Endometrial microvascular endothelial cells (primary cell): Measurements from ENCODE around the gene LRP8. TPM values are rescaled to one million over a fixed set of nuclear protein-coding genes. Genes with fewer than 3 reads are reported as not detected.

Source experiments
- in situ Hi-C: cut with HindIII; loops from 2 replicates; pipeline ENCODE4 v1.10.0; 2017; ENCODE audit warnings: low sequenced_read_pairs, low pct_unique_long_range_greater_than_20kb; ENCODE audit errors: inconsistent ontology term
- total RNA-seq: library from RNA; depleted of rRNA; stranded (reverse); fragments of >200 nt; gene quantifications from one replicate; pipeline ENCODE4 v1.2.3, GENCODE V29; 2015; ENCODE audit errors: inconsistent ontology term

LRP8 gene
- total RNA-seq, 1 donor from 2014 or later, result 44.5 TPM

DNA sequence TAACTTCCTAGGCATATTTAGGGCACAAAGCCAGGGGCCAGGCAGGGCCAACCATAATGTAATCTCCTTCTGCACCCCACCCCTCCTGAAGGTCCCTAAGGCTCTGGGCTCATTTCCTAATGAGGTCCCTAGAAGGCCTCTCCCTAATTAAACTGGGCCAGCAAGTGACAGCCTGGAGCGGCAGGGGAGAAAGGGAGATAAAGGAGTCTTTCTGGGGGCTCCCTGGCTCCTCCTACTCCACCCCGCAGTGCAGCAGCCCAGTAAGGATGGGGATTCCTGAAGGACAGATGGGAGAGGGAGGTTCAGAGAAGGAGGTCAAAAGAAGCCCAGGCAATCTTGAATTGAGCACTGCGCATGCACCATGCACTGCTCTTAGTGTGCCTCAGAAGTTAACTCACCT is 12.8 kb downstream of the LRP8 start:
- in situ Hi-C loops, result no loop called here

GRCh38 chr1:53314606-53315005 is 13.3 kb downstream of the LRP8 start:
- in situ Hi-C loops, result no loop called here

GRCh38 chr1:53314096-53314495 is 13.8 kb downstream of the LRP8 start:
- in situ Hi-C loops, result no loop called here

- in situ Hi-C loops, result no loop called here
These were observed 14.3 kb downstream of the LRP8 start for GRCh38 chr1:53313556-53313955.

GRCh38 chr1:53311702-53312305 is 16.1 kb downstream of the LRP8 start:
- in situ Hi-C loops, result no loop called here

- in situ Hi-C loops, result no loop called here
These were observed 16.8 kb downstream of the LRP8 start for GRCh38 chr1:53310847-53311681.

GRCh38 chr1:53309802-53310201 is 18.1 kb downstream of the LRP8 start:
- in situ Hi-C loops, result no loop called here

DNA sequence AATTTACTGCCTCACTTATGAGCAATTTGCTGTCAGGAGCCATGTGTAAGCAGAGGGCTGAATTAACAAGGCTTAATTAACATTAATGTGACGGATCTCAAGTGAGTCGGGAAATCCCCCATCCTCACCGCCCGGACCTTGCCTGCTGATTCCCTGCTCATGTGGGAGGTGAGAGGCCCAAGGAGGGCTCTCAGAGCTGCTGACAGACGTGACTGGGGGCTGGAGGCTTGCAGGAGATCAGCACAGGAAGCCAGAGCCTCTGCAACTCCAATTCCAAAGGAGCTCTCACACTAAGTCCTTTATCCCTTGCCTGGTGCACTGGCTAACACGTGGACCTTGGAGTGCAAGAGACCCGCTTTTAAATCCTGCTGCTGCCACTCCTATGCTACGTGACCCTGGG is 19.4 kb downstream of the LRP8 start:
- in situ Hi-C loops, result no loop called here

GRCh38 chr1:53307037-53307436 is 20.8 kb downstream of the LRP8 start:
- in situ Hi-C loops, result no loop called here

DNA sequence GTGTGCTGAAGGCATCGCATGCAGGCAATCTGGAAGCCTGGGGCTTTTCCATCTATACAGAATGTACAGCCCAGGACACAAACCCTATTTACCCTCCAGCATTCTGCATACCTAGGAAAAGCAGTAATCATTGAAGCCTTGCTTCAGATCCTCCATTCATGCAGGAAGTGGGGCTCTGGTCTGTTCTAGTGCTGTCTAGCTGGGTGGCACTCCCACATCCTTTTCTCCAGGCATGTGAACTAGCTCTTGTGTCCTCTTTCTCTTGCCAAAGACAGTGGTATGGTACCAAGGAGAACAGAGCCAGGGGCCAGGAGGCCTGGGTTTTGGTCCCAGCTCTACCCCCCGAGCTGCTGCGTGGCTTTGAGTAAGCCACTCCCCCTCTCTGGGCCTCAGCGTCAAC is 21.7 kb downstream of the LRP8 start:
- in situ Hi-C loops, result no loop called here

- in situ Hi-C loops, result no loop called here
These were observed 22.2 kb downstream of the LRP8 start for GRCh38 chr1:53305650-53306049.

DNA sequence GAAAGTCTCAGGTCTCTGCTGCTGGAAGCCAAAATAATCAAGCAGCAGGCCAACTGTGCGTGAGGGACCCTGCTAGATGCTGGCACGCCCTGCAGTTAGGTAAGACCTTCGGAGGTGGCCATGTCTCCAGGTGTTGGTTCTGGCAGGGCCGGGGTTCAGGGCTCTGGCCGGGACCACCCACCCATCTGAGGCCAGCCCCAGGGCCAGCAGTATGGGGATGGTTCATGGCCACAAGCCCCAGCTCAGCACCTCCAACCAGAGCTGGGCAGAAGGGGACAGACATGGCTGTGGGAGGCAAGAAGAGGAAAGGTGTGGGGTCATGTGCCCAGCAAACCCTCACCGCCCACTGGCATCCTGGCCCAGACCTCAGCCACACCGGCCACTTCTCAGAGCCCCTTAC is 23.3 kb downstream of the LRP8 start:
- in situ Hi-C loops, result no loop called here

DNA sequence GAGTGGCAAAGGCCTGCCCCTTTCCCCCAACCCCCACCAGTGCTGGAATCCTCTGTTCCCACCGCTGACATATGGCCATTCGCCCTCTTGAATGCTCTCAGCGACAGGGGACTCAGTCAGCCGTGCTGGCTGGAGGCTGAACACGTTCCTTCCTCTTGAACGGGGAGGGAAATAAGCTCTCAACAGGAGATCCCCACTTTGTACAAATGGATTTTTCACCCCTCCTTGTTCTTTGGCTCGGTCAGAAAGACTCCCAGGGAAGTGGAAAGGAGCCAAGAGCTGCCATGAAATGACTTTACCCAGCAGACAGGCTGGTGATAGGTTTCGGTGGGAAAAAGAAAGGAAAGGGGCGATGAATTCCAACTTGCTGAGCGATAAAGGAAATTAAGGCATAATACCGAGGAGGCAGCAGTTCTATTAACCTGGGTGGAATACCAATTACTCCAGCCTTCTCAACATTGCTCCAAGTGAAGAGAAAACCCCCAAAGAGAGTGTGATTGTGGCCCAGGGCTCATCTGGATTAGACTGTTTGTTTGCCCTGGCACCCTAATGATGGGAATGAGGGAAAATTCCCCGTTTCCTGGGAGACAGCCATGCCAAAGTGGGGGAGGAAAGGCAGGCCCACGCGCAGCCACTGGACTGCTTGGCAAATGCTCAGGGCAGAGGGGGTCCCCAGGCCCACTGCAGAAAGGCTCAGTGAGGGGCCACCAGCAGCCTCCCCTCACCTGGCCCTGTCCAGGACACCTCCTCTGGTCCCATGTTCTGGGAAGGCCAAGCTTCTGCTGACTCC is 23.9 kb downstream of the LRP8 start:
- in situ Hi-C loops, result no loop called here

DNA sequence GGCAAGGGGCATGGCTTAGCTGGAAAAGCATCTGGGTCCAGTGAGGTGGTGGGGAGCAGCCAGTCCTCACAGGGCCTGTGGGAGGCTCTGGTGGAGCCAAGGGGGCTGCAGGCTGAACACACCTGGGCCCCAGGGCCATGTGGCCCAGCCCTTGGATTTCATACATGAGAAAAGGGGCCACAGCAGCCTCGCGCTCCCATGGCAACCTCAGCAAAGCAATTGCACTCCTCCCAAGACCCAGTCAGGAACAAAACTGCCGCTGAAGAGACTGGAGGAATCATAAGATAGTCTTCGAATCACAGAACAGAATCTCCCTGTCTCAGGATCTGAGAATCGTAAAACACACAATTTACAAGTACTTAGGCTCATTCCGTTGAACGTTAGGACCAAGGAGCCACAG is 24.6 kb downstream of the LRP8 start:
- in situ Hi-C loops, result no loop called here

DNA sequence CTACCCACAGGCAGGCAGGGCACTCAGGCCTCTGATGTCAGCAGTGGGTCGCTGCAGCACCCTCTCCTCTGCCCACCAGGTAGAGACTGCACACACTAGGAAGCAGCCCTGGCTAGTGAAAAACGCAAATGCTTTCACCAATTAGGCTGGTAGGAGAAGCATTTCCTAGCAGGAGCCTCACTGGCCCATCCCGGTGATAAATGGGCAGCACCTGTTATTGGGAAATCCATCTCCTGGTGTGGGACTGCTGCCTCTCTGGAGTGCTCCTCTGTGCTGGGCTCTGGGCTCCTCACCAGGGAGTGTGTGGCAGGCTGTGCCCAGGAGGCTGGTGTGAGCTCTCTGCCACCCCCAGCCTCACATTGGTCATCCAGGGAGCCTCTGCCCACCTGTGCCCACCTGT is 28.6 kb downstream of the LRP8 start:
- in situ Hi-C loops, result no loop called here

GRCh38 chr1:53298045-53298637 is 29.7 kb downstream of the LRP8 start:
- in situ Hi-C loops, result no loop called here

DNA sequence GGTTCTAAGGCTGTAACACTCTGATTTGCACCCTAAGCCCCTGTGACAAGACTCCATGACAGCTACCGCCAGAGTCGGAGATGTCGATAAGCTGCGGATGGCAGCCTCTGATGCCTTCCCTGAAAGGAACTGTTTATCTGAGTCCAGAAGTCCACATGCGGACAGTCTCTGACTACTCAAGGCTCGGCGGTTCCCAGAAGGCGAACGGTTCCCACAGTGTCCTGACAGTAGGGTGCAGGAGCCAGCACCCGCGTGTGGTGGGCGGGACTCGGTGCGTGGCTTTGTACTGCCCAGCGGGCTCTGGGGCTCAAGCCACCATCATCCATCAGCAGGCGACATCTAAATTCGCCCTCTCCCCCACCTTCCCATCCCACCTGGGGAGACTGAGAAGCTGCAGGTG is 30.7 kb downstream of the LRP8 start:
- in situ Hi-C loops, result no loop called here

DNA sequence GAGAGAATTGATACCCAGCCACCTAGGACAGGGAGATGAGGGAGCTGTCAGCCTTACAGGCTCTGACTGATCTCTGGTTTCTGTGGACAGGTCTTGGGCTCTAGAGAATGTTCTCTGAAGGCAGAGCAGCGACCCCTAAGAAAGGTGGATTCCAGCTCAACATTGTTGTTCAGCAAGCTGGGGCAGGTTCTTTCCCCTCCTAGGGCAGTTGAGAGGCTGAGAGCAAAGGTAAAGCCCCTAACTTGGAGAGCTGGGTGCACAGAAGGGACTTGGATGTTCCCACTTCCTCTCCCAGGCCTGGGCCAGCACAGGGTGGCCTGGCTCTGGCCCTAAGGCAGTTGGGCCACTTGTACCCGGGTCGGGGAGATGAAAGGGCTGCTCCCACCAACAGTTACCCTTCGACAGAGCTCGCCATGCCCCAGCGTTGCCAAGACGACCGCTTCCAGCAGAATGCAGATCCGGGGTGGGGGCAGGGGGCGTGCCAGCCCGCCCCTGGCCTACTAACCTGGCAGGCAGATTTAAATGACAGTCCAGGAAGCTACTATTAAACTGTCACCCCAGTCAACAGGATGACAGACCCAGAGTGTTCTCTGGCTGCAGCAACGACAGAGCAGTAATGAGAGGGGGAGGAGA is 31.6 kb downstream of the LRP8 start:
- in situ Hi-C loops, result no loop called here

DNA sequence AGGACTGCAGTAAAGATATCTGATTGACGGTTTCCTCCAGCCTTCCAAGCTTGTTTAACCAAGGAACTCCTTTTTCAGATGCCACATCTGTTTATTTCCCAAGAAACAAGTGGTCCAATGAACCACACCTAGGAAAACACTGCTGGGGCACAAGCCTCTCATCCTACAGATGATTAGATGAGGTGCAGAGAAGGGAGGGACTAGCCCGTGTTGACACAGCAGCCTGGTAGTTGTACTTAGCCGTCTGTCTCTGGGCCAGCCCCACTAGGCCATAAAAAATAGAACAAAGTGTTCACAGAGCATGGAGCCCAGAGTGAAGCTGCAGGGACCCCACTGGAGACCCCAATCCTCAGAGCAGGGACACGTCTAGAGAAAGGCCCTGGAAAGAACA is 32.1 kb downstream of the LRP8 start:
- in situ Hi-C loops, result no loop called here
